Nasal cavity respiratory epithelium epithelial cell of viscerocranial mucosa (primary cell): Measurements from ENCODE around the gene TRMT10A. TPM values are rescaled to one million over a fixed set of nuclear protein-coding genes. Genes with fewer than 3 reads are reported as not detected.

Experiments used
- total RNA-seq: library from RNA; depleted of rRNA; stranded (reverse); fragments of >200 nt; gene quantifications from 2 replicates; pipeline ENCODE4 v1.2.3, GENCODE V29; 2014

The TRMT10A gene, protein sequence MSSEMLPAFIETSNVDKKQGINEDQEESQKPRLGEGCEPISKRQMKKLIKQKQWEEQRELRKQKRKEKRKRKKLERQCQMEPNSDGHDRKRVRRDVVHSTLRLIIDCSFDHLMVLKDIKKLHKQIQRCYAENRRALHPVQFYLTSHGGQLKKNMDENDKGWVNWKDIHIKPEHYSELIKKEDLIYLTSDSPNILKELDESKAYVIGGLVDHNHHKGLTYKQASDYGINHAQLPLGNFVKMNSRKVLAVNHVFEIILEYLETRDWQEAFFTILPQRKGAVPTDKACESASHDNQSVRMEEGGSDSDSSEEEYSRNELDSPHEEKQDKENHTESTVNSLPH
- total RNA-seq, result 14.7 and 15.4 TPM in 2 replicates

DNA sequence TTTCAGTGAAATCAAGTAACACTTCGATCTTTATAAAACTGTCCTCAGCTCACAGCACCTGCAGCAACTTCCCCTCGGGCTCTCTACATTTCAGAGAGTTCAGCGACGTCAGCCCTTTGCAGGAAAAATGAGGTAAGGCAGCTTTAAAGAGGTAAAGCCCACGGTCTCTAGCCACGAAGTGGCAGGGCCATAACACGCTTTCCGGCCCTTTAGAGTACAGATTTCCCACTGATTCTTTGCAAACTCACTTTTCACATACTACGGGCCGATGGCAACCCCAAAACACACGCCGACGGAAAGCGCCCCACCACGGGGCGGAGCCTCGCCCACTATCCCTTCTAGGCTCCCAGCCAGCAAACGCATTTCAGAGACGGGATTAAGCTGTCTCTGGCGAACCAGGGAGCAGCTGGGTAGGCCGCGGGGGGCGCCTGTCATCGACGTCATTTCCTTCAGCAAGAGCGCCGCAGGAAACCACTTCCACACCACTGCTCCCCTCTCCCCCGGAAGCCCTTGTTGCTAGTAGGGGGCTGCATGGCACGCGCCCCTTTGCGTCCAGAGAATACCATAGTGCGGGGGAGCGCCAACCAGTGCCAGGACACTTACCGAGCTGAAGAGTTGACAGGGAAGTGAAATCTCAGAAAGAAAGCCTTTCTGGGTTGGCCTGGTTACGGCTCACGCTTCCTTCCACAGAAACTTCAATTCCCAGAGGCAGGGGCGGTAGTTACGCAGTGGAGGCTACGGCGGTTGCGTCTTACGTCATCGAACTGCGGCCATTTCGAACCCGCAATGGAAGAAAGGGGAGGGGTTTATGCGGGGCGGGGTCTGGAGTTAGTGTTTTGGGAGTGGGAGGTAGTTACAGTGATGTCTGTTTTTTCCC is at the start of gene TRMT10A:
TSS of gene TRMT10A (minus strand) at position 730 of the 877 bp plus-strand sequence. CDS start 4,701 bp downstream, outside the sequence.

DNA sequence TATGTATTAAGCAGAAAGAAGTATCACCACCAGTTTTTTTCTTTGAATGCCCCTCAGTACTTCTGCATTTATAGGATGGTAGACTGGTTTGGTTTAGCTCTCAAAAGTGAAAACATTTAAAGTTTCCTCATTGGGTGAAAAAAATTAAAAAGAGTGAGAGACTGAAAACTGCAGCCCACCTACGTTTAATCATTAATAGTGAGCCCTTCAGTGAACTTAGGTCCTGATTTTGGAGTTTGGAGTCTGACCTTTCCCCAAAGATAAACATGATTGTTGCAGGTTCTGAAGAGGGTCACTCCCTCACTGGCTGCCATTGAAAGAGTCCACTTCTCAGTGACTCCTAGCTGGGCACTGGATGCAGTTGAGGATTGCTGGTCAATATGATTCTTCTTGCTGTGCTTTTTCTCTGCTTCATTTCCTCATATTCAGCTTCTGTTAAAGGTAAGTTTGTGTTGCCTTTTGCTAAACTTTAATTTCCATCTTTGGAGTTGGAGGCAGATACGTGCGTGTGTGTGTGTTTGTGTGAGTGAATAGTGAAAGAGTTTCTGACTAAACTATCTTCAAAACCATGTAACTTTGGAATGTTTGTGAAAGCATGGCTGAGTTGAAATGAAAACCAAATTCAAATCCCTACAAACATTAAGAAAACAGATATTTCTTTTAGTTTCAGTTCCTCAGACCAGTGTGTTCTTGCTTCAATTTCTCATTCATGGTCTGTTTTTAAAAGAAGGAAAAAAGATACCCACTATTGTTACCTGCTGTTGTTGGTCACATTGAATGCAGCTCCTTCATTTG is 10.9 kb upstream of the TRMT10A start, which contains the start of gene MTTP:
TSS of gene MTTP (plus strand) at position 295 of the 795 bp plus-strand sequence. CDS start at position 381, 86 bp downstream.

DNA sequence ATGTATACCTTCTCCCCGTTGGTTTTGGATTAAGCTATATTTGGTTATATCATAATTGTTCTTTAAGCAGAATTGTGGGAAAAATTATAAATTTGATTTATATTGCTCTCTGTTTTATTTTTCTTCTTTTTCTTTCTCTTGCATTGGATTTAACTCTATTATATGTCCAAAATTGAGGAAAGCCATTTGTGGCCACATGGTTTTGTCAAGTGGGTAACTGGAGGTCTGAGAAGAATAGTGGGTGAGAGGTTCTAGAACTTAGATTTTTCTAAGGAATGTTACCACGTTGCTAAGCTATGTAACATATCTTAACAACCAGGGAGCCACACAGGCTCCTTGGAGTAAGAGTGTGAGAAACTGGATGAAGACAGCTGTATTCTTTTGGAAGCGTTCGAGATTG is 53.1 kb downstream of the TRMT10A start, which contains the start of gene C4orf17:
TSS of gene C4orf17 (plus strand) at position 301 of the 400 bp plus-strand sequence. CDS start 2,061 bp downstream, outside the sequence.

Other genes with a start within 250 kb of the TRMT10A start
- gene ADH1B, start 242.6 kb downstream of the TRMT10A start, total RNA-seq, result not detected in 2 replicates
- 0.21 TPM in 1 of 2 replicates, not detected in the other for gene ADH1C, start 211.3 kb downstream of the TRMT10A start, total RNA-seq
- gene ADH7, start 128.7 kb downstream of the TRMT10A start, total RNA-seq, result 3.8 and 33.0 TPM in 2 replicates
- not detected in 2 replicates for gene C4orf17, start 53.0 kb downstream of the TRMT10A start, total RNA-seq
- under 0.01 and 0.21 TPM in 2 replicates for gene MTTP, start 10.8 kb upstream of the TRMT10A start, total RNA-seq
- under 0.01 and 0.64 TPM in 2 replicates for gene C4orf54, start 93.8 kb upstream of the TRMT10A start, total RNA-seq